DMS153 treated with DMSO at 0.1 percent for 48 hours (cell line): ENCODE data around the gene TRIM71.

ENCODE experiments used
- DNase-seq: peaks from one replicate; lab custom pipeline; 2025; ENCODE audit not compliant: unreplicated experiment; lab: John Stamatoyannopoulos, UW

TRIM71 gene

DNA sequence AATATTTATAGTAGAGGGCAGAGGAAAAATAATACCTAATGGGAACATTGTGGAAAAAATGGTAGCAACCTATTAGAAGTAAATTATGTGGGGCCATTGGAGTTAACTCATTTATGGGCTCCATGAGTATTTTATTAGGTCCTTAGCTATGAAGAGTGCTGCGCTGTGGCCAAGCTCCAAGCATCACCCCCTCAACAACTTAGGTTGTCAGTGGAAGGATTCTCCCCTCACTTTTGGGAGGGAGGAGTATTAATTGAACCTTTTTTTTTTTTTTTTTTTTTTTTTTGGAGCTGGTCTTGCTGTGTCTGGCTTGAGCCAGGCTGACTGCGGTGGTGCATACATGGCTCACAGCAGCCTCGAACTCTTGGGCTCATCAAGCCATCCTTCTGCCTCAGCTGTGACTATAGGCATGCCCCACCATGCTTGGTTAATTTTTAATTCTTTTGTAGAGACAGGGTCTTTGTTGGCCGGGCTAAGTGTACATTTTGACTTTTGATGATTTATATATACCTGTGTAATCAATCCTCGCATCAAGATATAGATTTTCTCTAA is 45.2 kb downstream of the TRIM71 start:
- DNase-seq, result no peak

- DNase-seq, result no peak
Measured at GRCh38 chr3:32865383-32865782, 47.6 kb downstream of the TRIM71 start.

GRCh38 chr3:32866533-32866932 is 48.7 kb downstream of the TRIM71 start:
- DNase-seq, result no peak

GRCh38 chr3:32867954-32868353 is 50.2 kb downstream of the TRIM71 start:
- no peak for DNase-seq

DNA sequence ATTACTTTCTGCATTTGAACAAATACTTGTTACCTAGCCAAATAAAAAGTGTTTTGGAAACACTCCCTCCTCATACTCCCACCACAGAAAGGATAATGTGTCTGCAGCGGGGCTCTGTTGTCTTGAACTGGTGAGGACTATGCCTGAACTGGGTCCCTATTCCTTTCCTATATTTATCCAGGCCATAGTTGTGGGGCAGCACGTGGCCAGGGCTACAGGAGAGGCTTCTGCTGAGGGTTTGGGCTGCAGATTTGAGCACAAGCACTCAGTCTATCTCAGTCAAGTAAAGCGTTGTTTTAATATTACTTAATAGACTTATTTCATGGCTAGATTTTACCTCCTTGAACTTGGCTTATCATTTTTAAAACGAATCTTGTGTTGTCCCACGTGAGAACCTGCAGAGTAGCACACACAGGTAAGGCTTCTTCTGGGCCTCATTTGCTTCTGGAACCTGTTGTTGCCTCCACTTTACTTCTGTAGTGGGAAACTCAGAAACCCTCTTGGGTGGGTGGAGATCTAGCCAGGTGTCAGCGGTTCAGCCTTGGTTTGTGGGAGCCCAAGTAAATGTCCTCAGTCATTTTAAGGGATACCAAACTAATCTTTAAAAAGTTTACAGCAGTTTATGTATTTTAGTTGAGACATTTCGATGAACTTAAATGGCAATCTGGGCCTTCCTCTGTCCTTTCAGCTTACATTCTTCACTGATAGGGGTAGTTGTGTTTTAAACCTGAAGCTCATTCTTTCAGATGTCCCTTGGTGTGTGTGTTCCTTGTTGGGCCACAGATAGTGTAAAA is 51.1 kb downstream of the TRIM71 start:
- DNase-seq, result no peak

DNA sequence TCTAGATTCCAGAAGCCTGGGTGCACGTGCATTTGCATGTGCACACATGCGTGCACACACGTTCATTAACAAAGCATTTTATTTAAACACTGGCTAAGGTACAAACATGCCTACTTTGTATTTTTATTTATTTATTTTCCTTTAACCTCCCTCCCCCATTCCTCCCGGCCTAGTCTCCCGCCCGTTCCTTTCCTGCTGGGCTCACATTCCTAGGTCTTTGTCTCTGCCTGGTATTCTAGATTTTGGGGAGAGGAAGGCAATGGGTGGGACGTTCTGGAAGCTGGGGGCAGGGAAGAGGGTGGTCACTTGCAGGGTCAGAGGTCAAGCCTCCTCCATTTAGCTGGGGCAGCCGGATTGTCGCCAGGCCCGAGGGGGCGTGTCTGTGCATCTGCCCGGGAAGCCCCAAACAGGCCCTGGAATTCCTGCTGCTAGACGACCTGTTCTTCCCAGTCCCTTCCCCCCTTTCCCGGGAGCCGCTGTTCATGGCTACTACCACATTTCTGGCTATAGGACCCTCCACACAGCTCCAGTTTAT is 51.8 kb downstream of the TRIM71 start:
- no peak for DNase-seq

DNA sequence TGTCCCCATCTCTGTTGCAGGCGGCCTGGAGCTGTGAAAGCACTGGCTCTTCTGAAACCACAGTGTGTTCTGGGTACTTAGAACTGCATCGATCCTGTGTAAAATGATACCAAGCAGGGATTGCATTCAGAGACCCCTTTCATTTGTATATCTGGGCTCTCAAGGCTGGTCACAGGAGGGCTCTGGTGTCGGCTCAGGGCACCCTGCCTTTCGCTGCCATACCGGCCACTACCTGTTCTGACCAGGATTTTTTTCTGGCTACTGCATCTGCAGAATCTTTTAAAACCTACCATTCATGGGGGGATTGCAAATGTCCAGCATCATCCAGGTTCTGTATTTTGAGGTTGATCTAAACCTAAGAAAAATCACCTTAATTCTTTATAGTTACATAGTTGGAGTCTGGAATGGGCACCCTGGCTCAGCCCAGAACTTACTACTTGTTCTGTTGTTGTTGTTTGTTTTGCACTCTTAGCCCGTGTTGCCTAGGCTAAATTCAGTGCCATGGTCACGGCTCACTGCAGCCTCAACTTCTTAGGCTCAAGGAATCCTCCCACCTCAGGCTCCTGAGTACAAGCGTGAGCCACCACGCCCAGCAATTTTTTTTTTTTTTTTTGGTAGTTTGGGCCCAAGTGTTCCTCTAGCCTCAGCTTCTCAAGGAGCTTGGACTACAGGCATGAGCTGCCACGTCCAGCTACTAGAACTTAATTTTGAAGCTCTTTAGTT is 52.7 kb downstream of the TRIM71 start:
- no peak for DNase-seq

GRCh38 chr3:32871273-32871672 is 53.5 kb downstream of the TRIM71 start:
- DNase-seq, result no peak

DNA sequence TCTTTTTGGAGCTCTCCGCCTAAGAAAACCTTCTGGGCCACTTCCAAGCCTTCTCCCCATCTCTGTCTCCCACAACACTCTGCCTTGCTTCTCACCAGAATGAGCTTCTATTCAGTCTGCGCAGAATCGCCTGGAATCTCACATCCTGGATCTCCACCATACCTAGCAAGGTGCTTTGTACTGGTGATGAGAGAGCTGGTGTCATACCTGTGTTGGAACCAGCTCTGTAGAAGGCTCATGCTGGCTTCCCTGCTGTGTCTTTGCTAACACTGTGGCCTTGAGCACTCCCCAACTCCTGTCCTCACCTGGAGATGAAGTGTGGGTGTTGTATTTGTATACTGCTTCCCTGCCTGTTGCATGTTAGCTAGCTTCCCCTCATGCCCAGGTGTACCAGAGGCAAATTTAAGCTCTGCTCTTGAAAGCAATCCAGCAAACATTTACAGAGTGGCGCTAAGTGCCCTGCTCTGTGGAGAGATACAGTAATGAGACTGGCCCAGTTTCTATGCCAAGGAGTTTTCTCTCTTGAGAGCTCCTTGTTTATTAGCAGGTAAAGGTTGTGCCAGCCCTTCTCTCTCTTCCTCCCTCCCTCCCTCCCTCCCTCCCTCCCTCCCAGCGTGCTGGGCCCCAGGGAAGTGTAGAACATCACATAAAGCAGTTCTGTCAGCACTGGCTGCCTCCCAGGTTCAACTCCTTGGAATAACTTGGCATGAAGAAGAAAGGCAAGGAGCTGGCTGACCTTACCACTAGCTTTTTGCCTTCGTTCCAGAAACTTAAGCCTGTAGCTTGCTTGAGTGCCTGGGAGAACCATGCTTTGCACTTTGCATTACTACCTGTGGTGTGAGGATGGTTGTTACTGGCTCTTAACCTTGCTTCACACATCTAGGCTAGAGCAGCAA is 54.9 kb downstream of the TRIM71 start:
- no peak for DNase-seq

GRCh38 chr3:32873531-32874130 is 55.8 kb downstream of the TRIM71 start:
- no peak for DNase-seq

DNA sequence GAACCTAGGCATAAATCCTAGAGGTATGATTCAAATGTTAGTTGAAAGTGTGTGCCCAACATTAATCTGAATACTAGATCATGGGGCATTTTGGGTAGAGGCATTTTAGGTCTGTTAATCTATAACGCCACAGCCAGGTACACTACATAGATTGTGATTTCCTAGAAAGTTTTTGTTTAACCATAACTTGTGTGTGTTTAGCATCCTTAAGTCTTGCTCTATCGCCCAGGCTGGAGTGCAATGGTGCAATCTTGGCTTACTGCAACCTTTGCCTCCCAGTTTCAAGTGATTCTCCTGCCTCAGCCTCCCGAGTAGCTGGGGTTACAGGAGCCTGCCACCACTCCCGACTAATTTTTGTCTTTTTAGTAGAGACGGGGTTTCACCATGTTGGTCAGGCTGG is 59.1 kb downstream of the TRIM71 start:
- DNase-seq, result no peak

- no peak for DNase-seq
Measured at GRCh38 chr3:32877598-32877997, 59.8 kb downstream of the TRIM71 start.

DNA sequence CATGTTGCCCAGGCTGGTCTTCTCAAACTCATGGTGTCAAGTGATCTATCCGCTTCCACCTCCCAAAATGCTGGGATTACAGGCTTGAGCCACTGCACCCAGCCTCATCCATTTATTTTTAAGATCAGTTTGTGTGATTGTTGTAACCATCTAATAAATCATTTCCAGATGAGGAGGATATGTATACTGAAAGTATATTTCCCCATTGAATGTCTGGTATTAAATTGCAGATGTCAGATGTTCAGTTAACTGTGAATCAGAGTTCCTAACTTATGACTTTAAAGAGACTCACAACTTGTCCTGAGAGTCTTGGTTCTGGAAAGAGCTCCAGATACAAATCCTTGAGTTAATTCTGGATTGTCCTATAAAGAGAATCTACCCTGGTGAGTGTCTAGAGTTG is 62.4 kb downstream of the TRIM71 start:
- no peak for DNase-seq

- DNase-seq, result no peak
Measured at GRCh38 chr3:32881624-32882023, 63.8 kb downstream of the TRIM71 start.

DNA sequence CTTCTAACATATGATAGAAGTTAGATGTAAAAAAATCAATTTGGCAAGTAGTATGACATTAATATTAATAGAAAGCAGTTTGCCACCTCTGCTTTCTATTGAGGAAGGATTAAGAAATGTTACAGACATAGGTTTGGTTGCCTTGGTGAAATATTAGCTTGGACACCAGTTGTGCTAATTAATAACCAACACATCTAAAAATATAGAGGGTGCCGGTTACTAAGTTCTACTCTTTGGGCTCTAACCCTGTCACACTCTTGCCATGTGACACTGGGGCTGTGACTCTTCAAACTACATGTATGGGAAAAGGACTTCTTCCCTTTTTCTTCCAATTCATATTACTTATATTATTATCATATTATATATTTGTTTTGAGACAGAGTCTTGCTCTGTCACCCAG is 64.4 kb downstream of the TRIM71 start:
- no peak for DNase-seq

- no peak for DNase-seq
Measured at GRCh38 chr3:32882603-32883025, 64.8 kb downstream of the TRIM71 start.

- DNase-seq, result no peak
Measured at GRCh38 chr3:32883817-32884216, 66.0 kb downstream of the TRIM71 start.

DNA sequence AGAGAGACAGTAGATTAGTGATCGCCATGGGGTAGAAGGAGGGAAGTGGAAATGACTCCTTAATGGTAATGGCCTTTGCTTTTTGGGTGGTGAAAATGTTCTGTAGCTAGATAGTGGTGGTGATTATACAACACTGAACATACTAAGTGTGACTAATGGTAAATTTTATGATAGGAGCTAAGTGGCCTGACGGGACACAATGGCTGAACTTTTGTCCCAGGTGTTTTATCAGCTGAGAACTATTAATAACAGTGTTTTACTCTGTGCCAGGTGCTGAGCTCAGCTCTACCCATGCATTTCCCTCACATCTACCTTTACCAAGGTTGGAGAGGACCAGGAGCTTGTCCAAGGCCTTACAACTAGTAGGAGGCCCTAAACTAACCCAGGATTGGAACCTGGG is 66.8 kb downstream of the TRIM71 start:
- DNase-seq, result no peak

GRCh38 chr3:32885283-32885901 is 67.6 kb downstream of the TRIM71 start:
- DNase-seq, result no peak

DNA sequence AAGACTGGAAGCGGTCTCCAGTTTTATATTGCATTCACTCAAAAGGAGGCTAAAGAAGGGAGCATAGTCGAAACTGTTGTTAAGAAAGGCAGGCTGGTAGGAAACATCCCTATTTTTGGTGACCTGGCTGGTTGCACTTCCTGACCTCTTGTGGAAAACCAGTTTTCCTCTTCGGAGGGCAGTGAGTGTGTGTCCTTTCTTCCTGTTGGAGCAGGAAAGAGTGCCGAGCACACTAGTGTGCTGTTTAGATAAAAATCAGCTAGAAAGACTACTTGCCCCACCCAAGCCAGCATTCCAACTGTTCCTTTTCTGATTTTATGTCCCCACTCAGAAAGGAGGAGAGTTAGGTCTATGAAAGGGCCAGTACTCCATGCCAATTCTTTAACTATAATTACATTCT is 68.5 kb downstream of the TRIM71 start:
- no peak for DNase-seq
